Measurements from ENCODE around the gene SPARCL1.

The SPARCL1 gene

GRCh38 chr4:87521757-87522374 lies 7.3 kb downstream of the SPARCL1 start (continued):
- TF ChIP-seq ZNF362 (tag by site-specific recombination; IDR thresholded peaks at IDR 0.05), result peak; percentile 56; the same call in 1 of the 2 replicates
- TF ChIP-seq ZNF580 (tag by site-specific recombination; IDR thresholded peaks at IDR 0.05), result no peak
- no peak for TF ChIP-seq ZNF404 (tag by site-specific recombination; IDR thresholded peaks at IDR 0.05)
- no peak for TF ChIP-seq ZNF830 (tag by site-specific recombination; IDR thresholded peaks at IDR 0.05; ENCODE audit: low read depth)
- peak; percentile 84 for TF ChIP-seq ZNF629 (tag by site-specific recombination; IDR thresholded peaks at IDR 0.05)
- peak; percentile 53; the same call in 1 of the 2 replicates for TF ChIP-seq ZNF350 (tag by site-specific recombination; IDR thresholded peaks at IDR 0.05)
- TF ChIP-seq ZNF548 (tag by site-specific recombination; IDR thresholded peaks at IDR 0.05), result no peak
- TF ChIP-seq PATZ1 (tag by site-specific recombination; IDR thresholded peaks at IDR 0.05), result no peak
- TF ChIP-seq ZNF112 (tag by site-specific recombination; IDR thresholded peaks at IDR 0.05), result no peak
- TF ChIP-seq PRDM10 (tag by site-specific recombination; IDR thresholded peaks at IDR 0.05), result peak; percentile 67
- no peak for TF ChIP-seq ZSCAN5A (tag by site-specific recombination; IDR thresholded peaks at IDR 0.05)
- 0 out of 2 replicates have a peak, but pooled peaks have one; percentile 24 for TF ChIP-seq ZBTB21 (tag by site-specific recombination; IDR thresholded peaks at IDR 0.05)
- no peak for TF ChIP-seq ZNF18 (tag by site-specific recombination; IDR thresholded peaks at IDR 0.05)
- no peak for TF ChIP-seq ZNF239 (tag by site-specific recombination; IDR thresholded peaks at IDR 0.05)
- peak; percentile 59; the same call in 1 of the 2 replicates for TF ChIP-seq MYNN (tag by site-specific recombination; IDR thresholded peaks at IDR 0.05; ENCODE audit: borderline replicate concordance)
- TF ChIP-seq ZNF843 (tag by site-specific recombination; IDR thresholded peaks at IDR 0.05), result peak; percentile 75; the same call in 1 of the 2 replicates
- peak; percentile 93 for TF ChIP-seq HIC1 (tag by site-specific recombination; IDR thresholded peaks at IDR 0.05)
- no peak for TF ChIP-seq SCRT1 (tag by site-specific recombination; IDR thresholded peaks at IDR 0.05; ENCODE audit: borderline replicate concordance)
- TF ChIP-seq SP7 (tag by site-specific recombination; IDR thresholded peaks at IDR 0.05), result peak; percentile 63
- peak; percentile 73; the same call in 1 of the 2 replicates for TF ChIP-seq ZNF10 (tag by site-specific recombination; IDR thresholded peaks at IDR 0.05)
- no peak for TF ChIP-seq ZNF626 (tag by site-specific recombination; IDR thresholded peaks at IDR 0.05)
- peak; percentile 53; the same call in 1 of the 2 replicates for TF ChIP-seq ZNF501 (tag by site-specific recombination; IDR thresholded peaks at IDR 0.05)
- peak; percentile 89 for TF ChIP-seq ZNF639 (tag by site-specific recombination; IDR thresholded peaks at IDR 0.05)
- TF ChIP-seq BCL11A (tag by site-specific recombination; IDR thresholded peaks at IDR 0.05; ENCODE audit: low read depth), result peak; percentile 76; the same call in 1 of the 2 replicates
- peak; percentile 43; the same call in 1 of the 2 replicates for TF ChIP-seq KLF10 (tag by site-specific recombination; IDR thresholded peaks at IDR 0.05)

Measured in HEK293 (cell line).